ENCODE results near the gene THRSP.
"Not testable (repeated sequence)": the region's sequence is repeated elsewhere in the genome, so short reads cannot be mapped to it uniquely, and the experiment has no call there.

Gene THRSP

GRCh38 chr11:78069465-78069864 lies 5.8 kb downstream of the THRSP start:
- DNase-seq = no peak

- DNase-seq = no peak
These were observed 7.0 kb downstream of the THRSP start for GRCh38 chr11:78070621-78071020.

GRCh38 chr11:78071717-78072116 lies 8.1 kb downstream of the THRSP start:
- DNase-seq = no peak

GRCh38 chr11:78072455-78072854 lies 8.8 kb downstream of the THRSP start:
- DNase-seq = no peak

GRCh38 chr11:78074756-78075155 lies 11.1 kb downstream of the THRSP start:
- DNase-seq = no peak

GRCh38 chr11:78076733-78077403 lies 13.2 kb downstream of the THRSP start:
- no peak for DNase-seq

- DNase-seq = not testable (repeated sequence)
These were observed 13.9 kb downstream of the THRSP start for GRCh38 chr11:78077592-78077991.

GRCh38 chr11:78078218-78079167 lies 14.8 kb downstream of the THRSP start:
- DNase-seq = no peak

GRCh38 chr11:78079232-78080083 lies 15.8 kb downstream of the THRSP start, which contains the start of gene NDUFC2:
TSS of gene NDUFC2 (minus strand) at chr11:78079862. CDS start at chr11:78079744, 118 bp downstream.
- DNase-seq = no peak

GRCh38 chr11:78080084-78080817 lies 16.6 kb downstream of the THRSP start:
- no peak for DNase-seq

- DNase-seq = peak; percentile 23
These were observed 17.3 kb downstream of the THRSP start for GRCh38 chr11:78080818-78081495.

- DNase-seq = no peak
These were observed 17.9 kb downstream of the THRSP start for GRCh38 chr11:78081583-78081982.

GRCh38 chr11:78082146-78082545 lies 18.5 kb downstream of the THRSP start:
- no peak for DNase-seq

- DNase-seq = no peak
These were observed 19.4 kb downstream of the THRSP start for GRCh38 chr11:78083021-78083420.

GRCh38 chr11:78084506-78084905 lies 20.8 kb downstream of the THRSP start:
- DNase-seq = not testable (repeated sequence)

GRCh38 chr11:78085972-78086371 lies 22.3 kb downstream of the THRSP start:
- DNase-seq = no peak

- DNase-seq = not testable (repeated sequence)
These were observed 22.9 kb downstream of the THRSP start for GRCh38 chr11:78086521-78087074.

- no peak for DNase-seq
These were observed 30.6 kb downstream of the THRSP start for GRCh38 chr11:78094250-78094649.

- DNase-seq = no peak
These were observed 34.2 kb downstream of the THRSP start for GRCh38 chr11:78097666-78098385.

- no peak for DNase-seq
These were observed 36.0 kb downstream of the THRSP start for GRCh38 chr11:78099666-78100065.

GRCh38 chr11:78100261-78100660 lies 36.6 kb downstream of the THRSP start:
- no peak for DNase-seq

Measured in DMS 273 treated with DMSO at 0.1 percent for 48 hours (cell line).